ENCODE data around the gene SNX30. TPM values are rescaled to one million over a fixed set of nuclear protein-coding genes. Genes with fewer than 3 reads are reported as not detected.

SNX30 gene
- polyA plus RNA-seq, 1 of the 3 experiments (the other 2 are of a cell fraction), result 2.7 TPM

- TF ChIP-seq REST (IDR thresholded peaks at IDR 0.05; ENCODE audit: low read depth, low read length) (no peak), TEAD4 (IDR thresholded peaks at IDR 0.05; ENCODE audit: borderline replicate concordance, insufficient read depth) (no peak), MEF2A (IDR thresholded peaks at IDR 0.05; ENCODE audit: borderline replicate concordance, low read depth) (no peak), ZBTB33 (IDR thresholded peaks at IDR 0.05; ENCODE audit: borderline replicate concordance, low read depth) (no peak), ELF1 (IDR thresholded peaks at IDR 0.05) (no peak), MAX (IDR thresholded peaks at IDR 0.05; ENCODE audit: low read depth) (no peak), EZH2phosphoT487 (IDR thresholded peaks at IDR 0.05; ENCODE audit: borderline replicate concordance, low read depth) (no peak)
Observed at GRCh38 chr9:112774006-112774996, 23.7 kb downstream of the SNX30 start (continued).

GRCh38 chr9:112777914-112778313 is 27.4 kb downstream of the SNX30 start:
- no peaks in the 10 kb centered on the region for H3F3A ChIP-seq (replicated peaks; ENCODE audit: insufficient read depth)
- no peak for DNase-seq
- no peaks in the 10 kb centered on the region for H3K27me3 ChIP-seq (ENCODE audit: insufficient read depth)
- H3K4me3 ChIP-seq (ENCODE audit: low read depth in 2 of 2, low read length in 1 of 2), result no peak overlapping the region
- H3K9ac ChIP-seq, result no peak overlapping the region
- CTCF ChIA-PET, result interaction anchor here (1.2 kb wide), 1 partner anchor 36 kb away, joined by 3 read pairs; no protein-coding TSS in a partner anchor
- no peaks in the 10 kb centered on the region for H3K4me1 ChIP-seq (ENCODE audit: control insufficient read depth in 1 of 2, insufficient read depth in 2 of 2, low read depth in 1 of 2, low read length in 1 of 2)
- POLR2A ChIA-PET, result no interaction called here
- H3K27ac ChIP-seq (ENCODE audit: low read depth in 2 of 2, low read length in 1 of 2), result no peak overlapping the region
- no peaks in the 10 kb centered on the region for H3K9me2 ChIP-seq
- no peaks in the 10 kb centered on the region for H4K20me1 ChIP-seq (ENCODE audit: insufficient read depth)
- H3K4me2 ChIP-seq, result no peak overlapping the region
- H3K9me3 ChIP-seq, result no peaks in the 10 kb centered on the region
- no peaks in the 10 kb centered on the region for H3K79me2 ChIP-seq (ENCODE audit: insufficient read depth)
- no peak overlapping the region for H2AFZ ChIP-seq (ENCODE audit: low read depth)
- H3K36me3 ChIP-seq (replicated peaks in 1 of 2; ENCODE audit: control insufficient read depth in 1 of 2, insufficient read depth in 2 of 2, low read length in 1 of 2), result no peaks in the 10 kb centered on the region
- TF ChIP-seq FOXM1 (IDR thresholded peaks at IDR 0.05; ENCODE audit: low read depth) (no peak), RXRA (IDR thresholded peaks at IDR 0.05; ENCODE audit: borderline replicate concordance, low read depth) (no peak), POLR2AphosphoS5 (IDR thresholded peaks at IDR 0.05; ENCODE audit: low read depth, low read length) (no peak), NRF1 (IDR thresholded peaks at IDR 0.05; ENCODE audit: low read depth, low read length) (no peak), JUND (IDR thresholded peaks at IDR 0.05) (no peak), USF1 (IDR thresholded peaks at IDR 0.05; ENCODE audit: borderline replicate concordance, low read depth) (no peak), CTCF (IDR thresholded peaks at IDR 0.05) (no peak), CHD2 (IDR thresholded peaks at IDR 0.05; ENCODE audit: low read length, partially characterized antibody) (no peak), ZBTB33 (IDR thresholded peaks at IDR 0.05; ENCODE audit: borderline replicate concordance, low read depth) (no peak), FOSL2 (IDR thresholded peaks at IDR 0.05; ENCODE audit: borderline replicate concordance, low read depth) (no peak), RCOR1 (IDR thresholded peaks at IDR 0.05; ENCODE audit: low read length) (no peak), GABPA (IDR thresholded peaks at IDR 0.05; ENCODE audit: low read depth) (no peak), EZH2phosphoT487 (IDR thresholded peaks at IDR 0.05; ENCODE audit: borderline replicate concordance, low read depth) (no peak)

Measured in SK-N-SH (cell line).